HG03460 (cell line): ENCODE data around the gene RNF220.

Source experiments
- ATAC-seq: cut with Tn5 transposase; IDR thresholded peaks from one replicate; pipeline ENCODE4 v1.9.1; 2021; ENCODE audit not compliant: unreplicated experiment

The RNF220 gene

GRCh38 chr1:44572572-44572879, 167.5 kb downstream of the RNF220 start:
- no peak for ATAC-seq

DNA sequence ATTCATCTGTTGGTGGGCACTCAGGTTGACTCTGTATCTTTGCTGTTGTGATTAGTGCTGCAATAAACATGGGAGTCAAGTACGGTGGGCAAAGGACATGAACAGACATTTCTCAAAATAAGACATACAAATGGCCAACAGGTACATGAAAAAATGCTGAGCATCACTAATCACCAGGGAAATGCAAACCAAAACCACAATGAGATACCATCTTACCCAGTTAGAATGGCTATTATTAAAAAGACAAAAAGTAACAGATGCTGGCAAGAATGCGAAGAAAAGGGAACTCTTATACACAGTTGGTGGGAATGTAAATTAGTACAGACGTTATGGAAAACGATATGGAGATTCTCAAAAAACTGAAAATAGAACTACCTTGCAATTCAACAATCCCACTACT, 170.3 kb downstream of the RNF220 start:
- no peak for ATAC-seq

DNA sequence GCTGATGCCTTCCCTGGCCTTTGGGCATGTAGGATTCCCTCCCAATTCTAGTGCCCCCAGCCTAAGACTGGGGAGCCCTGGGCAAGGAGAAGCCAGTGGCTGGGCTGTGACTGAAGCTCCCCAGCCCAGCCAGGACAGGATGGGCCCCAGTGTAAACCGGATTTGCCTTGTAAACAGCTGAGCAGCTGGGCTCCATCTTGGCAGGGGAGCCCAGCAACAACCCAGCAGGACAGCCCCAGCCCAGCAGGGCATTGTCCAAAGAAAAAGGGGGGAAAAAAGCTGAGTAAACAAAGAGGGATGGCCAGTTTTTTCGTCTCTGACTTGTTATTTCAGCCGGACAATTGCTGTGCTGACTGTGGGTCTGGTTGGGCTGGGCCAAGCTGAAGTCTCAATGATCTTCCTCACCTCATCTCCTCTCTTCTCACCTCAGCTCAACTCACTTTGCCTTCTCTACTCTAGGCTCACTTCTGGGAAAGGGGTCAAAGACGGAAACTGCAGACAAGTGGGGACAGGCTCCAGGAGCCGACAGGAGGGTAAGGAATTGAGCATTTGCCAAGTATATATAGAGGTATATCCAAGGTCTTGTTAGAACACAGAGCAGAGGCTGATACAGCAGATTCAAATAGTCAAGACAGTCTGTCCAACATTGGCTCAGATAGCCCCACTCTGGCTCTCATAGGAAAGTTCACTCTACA, 171.5 kb downstream of the RNF220 start:
- no peak for ATAC-seq

DNA sequence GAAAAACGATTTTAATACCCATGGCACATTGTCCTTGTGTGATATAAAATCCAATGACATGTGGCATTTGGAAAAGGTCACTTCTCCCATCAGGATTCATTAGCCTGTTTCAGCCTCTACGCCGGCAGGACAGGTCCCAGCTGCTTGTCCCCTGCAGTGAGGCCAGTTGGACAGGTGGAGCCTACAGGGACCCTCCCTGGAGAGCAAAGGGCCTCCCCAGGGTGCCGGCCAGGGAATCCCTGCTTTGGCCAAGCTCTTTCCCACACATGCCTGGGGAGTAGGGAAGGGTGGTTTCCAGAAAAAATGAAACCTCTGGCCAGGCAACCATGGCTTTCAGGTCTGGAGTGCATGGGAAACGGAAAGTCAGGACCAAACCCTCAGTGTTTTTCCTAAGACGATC, 176.2 kb downstream of the RNF220 start:
- no peak for ATAC-seq

DNA sequence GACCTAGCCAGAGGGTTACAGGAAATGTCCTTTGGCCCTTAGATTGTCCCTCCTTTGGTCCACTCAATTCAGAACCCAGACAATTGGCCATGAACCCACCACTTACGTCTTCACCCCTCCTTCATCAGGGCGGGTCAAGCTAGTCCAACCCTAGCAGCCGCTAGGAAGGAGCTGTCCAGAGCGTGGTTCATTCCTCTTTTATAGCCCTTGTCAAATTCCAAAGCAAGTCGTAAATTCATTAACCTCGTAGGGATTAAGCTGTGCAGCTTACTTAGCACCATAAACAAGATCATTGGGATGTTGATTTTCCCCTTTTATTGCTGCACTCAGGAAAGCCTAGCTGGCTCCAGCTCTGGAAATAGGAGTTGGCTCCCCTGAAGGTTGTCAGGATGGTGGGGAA, 179.1 kb downstream of the RNF220 start:
- ATAC-seq = no peak

- no peak for ATAC-seq
These were observed 180.4 kb downstream of the RNF220 start for GRCh38 chr1:44585315-44585920.

- no peak for ATAC-seq
These were observed 182.9 kb downstream of the RNF220 start for GRCh38 chr1:44587796-44588460.

- ATAC-seq = no peak
These were observed 183.6 kb downstream of the RNF220 start for GRCh38 chr1:44588551-44589210.

DNA sequence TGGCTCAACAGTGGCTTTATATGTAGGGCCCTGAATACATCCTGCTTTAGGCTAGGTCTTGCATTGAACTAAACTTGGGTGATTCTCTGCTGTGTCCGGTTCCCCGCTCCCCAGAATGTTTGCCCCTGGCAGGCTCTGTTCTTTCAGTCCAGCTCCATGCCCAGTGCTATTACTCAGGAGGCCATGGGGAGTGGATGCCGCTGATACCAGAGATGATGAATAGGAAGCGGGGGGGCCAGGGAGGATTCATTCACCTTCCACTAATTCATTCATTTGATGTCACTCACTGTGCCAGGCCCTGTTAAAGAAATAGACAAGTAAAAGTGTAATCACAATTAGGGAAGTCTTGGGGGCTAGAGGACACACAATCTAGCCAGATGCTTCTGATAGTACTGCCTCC, 185.4 kb downstream of the RNF220 start:
- ATAC-seq = no peak

GRCh38 chr1:44591381-44591780, 186.3 kb downstream of the RNF220 start:
- ATAC-seq = no peak

DNA sequence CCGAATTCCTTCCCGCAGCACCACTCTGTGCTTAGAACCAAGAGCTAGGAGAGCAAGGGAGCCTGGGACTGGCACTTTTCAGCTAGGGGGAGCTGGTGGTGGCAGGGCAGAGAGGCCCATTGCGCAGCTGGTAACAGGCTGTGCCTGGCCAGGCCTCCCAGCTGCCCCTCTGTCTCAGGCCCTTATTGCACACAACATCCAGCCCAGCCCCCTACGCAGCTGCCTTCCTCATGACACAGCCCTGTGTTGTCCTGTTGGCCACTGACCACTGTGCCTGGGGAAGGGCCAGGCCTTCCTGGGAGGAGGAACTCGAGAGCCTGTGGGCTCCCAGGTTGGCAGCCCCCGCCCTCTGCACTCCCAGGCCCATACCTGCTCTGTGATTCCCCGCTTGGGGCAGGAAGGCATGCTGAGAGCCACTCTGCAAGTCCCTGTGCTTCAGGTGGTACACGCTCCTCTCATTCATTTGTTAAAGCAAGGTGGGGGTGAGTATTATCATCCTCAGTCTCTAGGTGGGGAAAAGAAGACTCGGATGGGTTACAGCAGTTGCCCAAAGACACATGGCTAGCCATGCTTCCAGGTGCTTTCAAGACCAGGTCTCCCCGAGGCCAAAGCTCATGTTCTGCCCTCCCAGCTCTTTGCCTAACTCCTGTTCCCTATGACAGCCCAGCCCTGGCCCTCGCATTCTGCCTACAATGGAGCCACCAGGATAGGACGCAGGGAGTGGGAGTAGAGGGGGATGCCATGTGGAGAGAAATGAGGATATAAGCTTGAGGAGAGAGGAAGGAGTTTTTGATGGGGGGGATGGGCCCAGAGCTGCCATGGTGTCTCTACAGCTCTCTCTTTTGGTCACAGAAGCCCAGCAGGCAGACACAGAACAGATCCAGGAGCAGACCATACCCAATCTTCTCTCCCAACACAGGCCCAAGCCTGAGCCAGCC, 187.4 kb downstream of the RNF220 start:
- no peak for ATAC-seq

DNA sequence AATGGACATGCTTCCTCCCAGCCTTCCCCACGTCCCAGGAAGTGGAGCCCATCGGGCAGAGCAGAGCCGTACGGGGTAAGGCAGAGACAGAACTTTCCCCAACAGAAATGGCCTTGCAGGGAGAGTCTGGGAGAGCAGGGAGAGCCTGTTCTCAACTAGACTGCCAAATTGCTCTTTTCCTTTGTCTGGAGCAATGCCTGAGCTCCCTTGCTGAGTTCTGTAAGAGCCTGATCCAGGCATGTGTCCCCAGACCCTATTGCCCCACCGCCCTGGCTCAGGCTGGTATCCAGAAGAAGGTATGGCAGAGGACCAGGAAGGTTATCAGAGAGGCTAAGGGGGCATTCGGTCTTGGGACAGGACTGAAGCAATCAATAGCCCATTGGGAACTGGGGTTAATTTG, 189.3 kb downstream of the RNF220 start:
- no peak for ATAC-seq

DNA sequence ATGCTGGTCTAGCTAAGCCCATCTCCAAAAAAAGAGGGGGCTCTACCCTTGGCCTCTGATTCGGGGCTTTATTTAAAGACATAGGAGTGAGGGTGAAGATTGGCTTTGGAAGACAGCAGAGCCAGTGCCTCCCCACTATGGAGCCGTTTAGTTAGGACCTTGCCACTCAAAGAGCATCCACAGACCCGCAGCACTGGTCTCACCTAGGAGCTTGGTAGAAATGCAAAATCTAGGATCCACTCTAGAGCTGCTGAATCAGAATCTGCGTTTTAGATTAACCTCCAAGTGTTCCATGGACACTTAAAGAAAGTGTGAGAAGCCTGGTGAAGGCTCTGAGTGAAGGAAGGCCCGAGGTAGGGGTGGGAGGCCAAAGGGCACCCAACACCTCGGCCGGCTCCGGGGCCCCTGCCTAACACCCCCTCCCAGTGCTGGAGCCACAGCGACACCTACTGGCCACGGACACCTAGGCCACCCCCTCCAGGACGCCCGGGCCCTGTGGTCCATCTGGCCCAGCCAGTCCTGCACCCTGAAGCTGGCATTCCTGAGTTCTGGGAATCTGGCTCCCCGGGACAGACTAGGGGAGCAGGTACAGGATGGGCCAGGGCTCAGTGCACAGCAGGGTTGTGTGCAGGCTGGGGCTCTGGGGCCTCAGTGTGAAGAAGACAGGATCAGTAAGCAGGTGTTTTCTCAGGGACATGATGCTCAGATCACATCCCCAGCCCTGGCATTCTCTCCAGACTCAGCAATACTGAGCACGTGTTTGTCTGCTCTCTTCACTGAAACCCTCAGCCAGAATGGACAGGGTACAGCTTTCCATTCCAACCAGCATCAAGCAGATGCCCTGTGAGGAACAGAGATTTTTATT, 190.0 kb downstream of the RNF220 start:
- peak; percentile 70 for ATAC-seq

- no peak for ATAC-seq
These were observed 191.5 kb downstream of the RNF220 start for GRCh38 chr1:44596511-44596910.

DNA sequence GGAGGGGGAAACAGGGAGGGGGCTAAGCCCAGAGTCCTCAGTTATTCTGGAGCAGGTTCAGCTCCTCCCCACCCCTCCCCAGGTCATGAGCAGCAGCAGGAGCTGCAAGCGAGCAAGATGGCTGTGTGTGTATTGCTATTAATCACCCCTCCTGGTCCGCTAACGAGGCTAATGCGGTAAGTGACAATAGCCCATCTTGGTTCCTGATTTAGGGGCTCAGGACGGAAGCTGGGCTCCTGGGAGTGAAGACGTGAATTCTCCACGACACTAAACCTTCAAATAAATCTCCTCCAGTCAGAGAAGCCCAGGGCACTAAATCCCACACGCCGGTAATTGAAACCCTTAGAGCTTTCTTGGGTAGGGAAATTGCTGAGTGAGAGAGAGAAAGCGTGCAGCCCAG, 193.1 kb downstream of the RNF220 start:
- no peak for ATAC-seq

DNA sequence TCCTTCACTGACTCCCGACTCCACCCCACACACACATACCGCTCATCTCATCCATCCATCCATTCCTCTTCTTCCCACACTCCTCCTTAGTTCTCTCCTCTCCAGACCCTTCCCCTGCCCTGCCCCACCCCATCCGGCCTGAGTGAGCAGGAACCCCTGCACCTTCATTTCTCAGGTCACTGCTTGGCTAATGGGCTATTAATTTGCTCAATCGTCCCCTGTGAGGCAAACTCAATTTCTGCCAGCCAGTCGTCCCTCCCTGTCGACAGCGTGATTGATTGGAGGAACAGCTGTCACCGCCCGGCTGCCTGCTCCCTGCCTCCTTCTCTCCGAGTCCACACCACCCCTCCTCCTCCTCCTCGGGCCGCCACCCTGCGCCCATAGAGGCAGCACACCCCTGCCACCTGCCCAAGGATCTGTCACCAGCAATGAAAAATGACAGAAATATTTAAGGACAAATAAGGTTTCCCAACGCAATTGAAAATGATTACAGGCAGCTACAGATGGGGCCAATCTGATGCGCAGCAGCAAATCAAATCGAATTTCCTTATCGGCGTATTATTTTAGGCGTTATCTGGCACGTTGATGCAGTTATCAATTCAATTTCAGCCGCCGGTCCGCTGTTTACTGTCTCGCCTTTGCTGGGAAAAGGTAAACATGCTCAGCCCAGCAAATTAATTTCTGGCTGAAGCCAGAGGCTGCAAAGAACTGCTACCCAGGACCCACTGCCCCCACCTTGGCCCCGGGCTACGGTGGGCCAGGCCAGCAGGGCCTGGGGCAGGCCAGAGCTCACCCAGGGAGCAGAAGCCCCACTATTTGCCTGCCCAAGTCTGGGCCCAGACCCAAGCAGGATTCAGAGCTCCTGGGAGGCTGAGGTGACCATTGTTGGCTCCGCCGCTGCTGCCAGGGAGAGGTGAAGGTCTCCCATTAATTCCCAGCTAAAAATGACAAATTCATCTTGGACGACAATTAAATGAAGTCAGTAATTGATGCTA, 197.9 kb downstream of the RNF220 start:
- no peak for ATAC-seq

- no peak for ATAC-seq
These were observed 198.7 kb downstream of the RNF220 start for GRCh38 chr1:44603718-44604117.

- ATAC-seq = no peak
These were observed 199.3 kb downstream of the RNF220 start for GRCh38 chr1:44604157-44604955.
